PC-9 (cell line): ENCODE results near the gene TOGARAM2. TPM values are rescaled to one million over a fixed set of nuclear protein-coding genes. Genes with fewer than 3 reads are reported as not detected.

Experiments
- BruUV-seq: library from RNA; stranded (reverse); fragments of 400-500 nt; replicated peaks from 2 replicates; lab custom pipeline; 2021; lab: Mats Ljungman, UMichigan
- CTCF ChIA-PET: fragments of 300-600 bp; sonication (Branson Sonifier 250); formaldehyde crosslinking; loops from one replicate; lab custom pipeline; 2022; ENCODE audit warnings: antibody characterized with exemption; lab: Charles Lee
- POLR2A ChIA-PET: fragments of 300-600 bp; sonication (Branson Sonifier 250); formaldehyde crosslinking; loops from one replicate; lab custom pipeline; 2022; ENCODE audit warnings: antibody characterized with exemption; ENCODE audit not compliant: unreplicated experiment; lab: Charles Lee
- DNase-seq, 2 experiments: peaks; one replicate each; pipeline versions ENCODE4 v3.0.0 to v3.0.0-alpha.2; 2015 to 2022; ENCODE audit warnings: mixed read lengths in 1 of 2
- H2AFZ ChIP-seq: fragments of 200-600 bp; sonication (generic); 2 replicates; pipeline ENCODE4 v1.8.1; 2017; ENCODE audit warnings: antibody characterized with exemption
- H3F3A ChIP-seq: fragments of 200-600 bp; sonication (generic); 2 replicates; pipeline ENCODE4 v1.8.1; 2017; ENCODE audit warnings: antibody characterized with exemption, mild to moderate bottlenecking, low read depth; ENCODE audit not compliant: insufficient read depth
- H3K27ac ChIP-seq: fragments of 200-600 bp; sonication (generic); 2 replicates; pipeline ENCODE4 v1.6.1; 2016; ENCODE audit warnings: mixed run types
- H3K27me3 ChIP-seq: fragments of 200-600 bp; sonication (generic); 2 replicates; pipeline ENCODE4 v1.6.1; 2016; ENCODE audit warnings: low read depth, mixed run types; ENCODE audit not compliant: insufficient read depth
- H3K36me3 ChIP-seq: fragments of 200-600 bp; sonication (generic); 2 replicates; pipeline ENCODE4 v1.6.1; 2016; ENCODE audit warnings: low read depth, mixed run types
- H3K4me1 ChIP-seq: fragments of 200-600 bp; sonication (generic); replicated peaks from 2 replicates; pipeline ENCODE4 v1.6.1; 2016; ENCODE audit warnings: mixed run types; ENCODE audit not compliant: insufficient read depth
- H3K4me2 ChIP-seq: fragments of 200-600 bp; sonication (generic); 2 replicates; pipeline ENCODE4 v1.6.1; 2017; ENCODE audit warnings: mixed run types
- H3K4me3 ChIP-seq: fragments of 200-600 bp; sonication (generic); 2 replicates; pipeline ENCODE4 v1.6.1; 2016; ENCODE audit warnings: mixed run types
- H3K79me2 ChIP-seq: fragments of 200-600 bp; sonication (generic); 2 replicates; pipeline ENCODE4 v1.6.1; 2017; ENCODE audit warnings: low read depth, mixed run types
- H3K9me2 ChIP-seq: fragments of 200-600 bp; sonication (generic); 2 replicates; pipeline ENCODE4 v1.8.1; 2017; ENCODE audit warnings: mild to moderate bottlenecking; ENCODE audit not compliant: insufficient read depth
- H3K9me3 ChIP-seq: fragments of 200-600 bp; sonication (generic); 2 replicates; pipeline ENCODE4 v1.8.1; 2016; ENCODE audit warnings: low read depth; ENCODE audit not compliant: insufficient read depth
- H4K20me1 ChIP-seq: fragments of 200-600 bp; sonication (generic); 2 replicates; pipeline ENCODE4 v1.8.1; 2017; ENCODE audit not compliant: insufficient read depth
- EZH2 ChIP-seq: fragments of 200-600 bp; sonication (generic); IDR thresholded peaks from 2 replicates; pipeline ENCODE4 v1.8.0; 2017; ENCODE audit warnings: antibody characterized with exemption, low read depth
- intact Hi-C: fragments of 100-400 bp; cut with micrococcal nuclease; formaldehyde crosslinking; loops from one replicate; pipeline ENCODE4 v1.10.0; 2022; ENCODE audit not compliant: unreplicated experiment
- total RNA-seq: library from RNA; stranded (reverse); gene quantifications from 2 replicates; pipeline ENCODE4 v1.2.3, GENCODE V29; 2021
- TF ChIP-seq, protein P1 (sequence below): fragments of 200-600 bp; sonication (generic); conservative IDR thresholded peaks from 2 replicates; pipeline ENCODE4 v1.6.1; 2017; ENCODE audit warnings: mixed run types, antibody characterized with exemption, mild to moderate bottlenecking, moderate library complexity

Gene TOGARAM2
- total RNA-seq, 1 experiment from 2014 or later: 0.44 TPM

DNA sequence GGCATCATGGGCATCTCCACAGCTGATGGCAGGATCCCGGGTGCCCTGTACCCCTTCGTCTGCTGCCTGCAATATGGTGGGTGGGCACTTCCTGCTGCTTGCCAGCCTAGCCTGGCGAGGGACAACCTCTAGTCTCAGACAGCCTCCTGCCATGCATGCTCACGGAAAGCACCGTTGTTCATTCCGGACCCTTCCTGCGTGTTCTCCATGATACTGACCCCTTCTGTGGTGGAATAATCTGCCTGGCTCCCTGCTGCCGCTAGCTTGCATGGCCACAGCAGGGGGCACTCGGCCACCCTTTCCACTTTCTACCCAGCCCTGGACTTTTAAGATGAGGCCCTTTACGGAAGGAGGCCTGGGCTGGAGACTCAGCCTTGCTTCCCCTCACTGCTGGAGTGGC lies 81.3 kb downstream of the TOGARAM2 start:
- H4K20me1 ChIP-seq: no peaks in the 10 kb centered on the region
- intact Hi-C loops: no loop called here
- H2AFZ ChIP-seq: no peak overlapping the region
- H3K9me2 ChIP-seq: no peaks in the 10 kb centered on the region
- 0 out of 2 replicates have a peak, but pooled peaks cover 4% of the 10 kb centered on the region for H3K9me3 ChIP-seq
- H3F3A ChIP-seq: no peaks in the 10 kb centered on the region
- no peak for TF ChIP-seq EZH2
- TF ChIP-seq, protein P1, sequence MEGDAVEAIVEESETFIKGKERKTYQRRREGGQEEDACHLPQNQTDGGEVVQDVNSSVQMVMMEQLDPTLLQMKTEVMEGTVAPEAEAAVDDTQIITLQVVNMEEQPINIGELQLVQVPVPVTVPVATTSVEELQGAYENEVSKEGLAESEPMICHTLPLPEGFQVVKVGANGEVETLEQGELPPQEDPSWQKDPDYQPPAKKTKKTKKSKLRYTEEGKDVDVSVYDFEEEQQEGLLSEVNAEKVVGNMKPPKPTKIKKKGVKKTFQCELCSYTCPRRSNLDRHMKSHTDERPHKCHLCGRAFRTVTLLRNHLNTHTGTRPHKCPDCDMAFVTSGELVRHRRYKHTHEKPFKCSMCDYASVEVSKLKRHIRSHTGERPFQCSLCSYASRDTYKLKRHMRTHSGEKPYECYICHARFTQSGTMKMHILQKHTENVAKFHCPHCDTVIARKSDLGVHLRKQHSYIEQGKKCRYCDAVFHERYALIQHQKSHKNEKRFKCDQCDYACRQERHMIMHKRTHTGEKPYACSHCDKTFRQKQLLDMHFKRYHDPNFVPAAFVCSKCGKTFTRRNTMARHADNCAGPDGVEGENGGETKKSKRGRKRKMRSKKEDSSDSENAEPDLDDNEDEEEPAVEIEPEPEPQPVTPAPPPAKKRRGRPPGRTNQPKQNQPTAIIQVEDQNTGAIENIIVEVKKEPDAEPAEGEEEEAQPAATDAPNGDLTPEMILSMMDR: no peak
- H3K36me3 ChIP-seq: no peaks in the 10 kb centered on the region
- no peak overlapping the region for H3K4me2 ChIP-seq
- no peak overlapping the region for H3K27ac ChIP-seq
- H3K27me3 ChIP-seq: no peaks in the 10 kb centered on the region
- ChIA-PET POLR2A (no interaction called here), CTCF (no interaction called here)
- no TSS peak for BruUV-seq
- H3K4me1 ChIP-seq: no peaks in the 10 kb centered on the region
- no peak overlapping the region for H3K4me3 ChIP-seq
- no peaks in the 10 kb centered on the region for H3K79me2 ChIP-seq
- DNase-seq: no peak

DNA sequence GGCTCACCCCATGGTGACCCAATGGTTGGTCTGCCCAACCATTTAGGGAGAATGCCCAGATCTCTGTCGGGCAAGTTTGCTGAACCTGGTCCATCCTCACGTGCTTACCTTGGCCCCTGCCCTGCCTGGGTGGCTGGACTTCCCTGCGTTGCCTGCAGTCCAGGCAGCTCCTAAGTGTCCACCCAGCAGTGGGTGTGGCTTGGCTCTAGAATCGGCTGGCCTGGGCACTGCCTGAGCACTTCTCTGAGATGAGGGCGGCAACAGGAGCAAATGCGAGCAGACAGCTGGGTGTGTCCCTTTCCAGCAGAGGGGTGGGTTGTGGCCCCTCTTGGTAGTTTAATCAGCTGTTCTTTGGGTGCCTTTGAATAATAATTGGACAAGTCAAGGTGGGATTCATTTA lies 82.0 kb downstream of the TOGARAM2 start:
- intact Hi-C loops: no loop called here
- DNase-seq: no peak

DNA sequence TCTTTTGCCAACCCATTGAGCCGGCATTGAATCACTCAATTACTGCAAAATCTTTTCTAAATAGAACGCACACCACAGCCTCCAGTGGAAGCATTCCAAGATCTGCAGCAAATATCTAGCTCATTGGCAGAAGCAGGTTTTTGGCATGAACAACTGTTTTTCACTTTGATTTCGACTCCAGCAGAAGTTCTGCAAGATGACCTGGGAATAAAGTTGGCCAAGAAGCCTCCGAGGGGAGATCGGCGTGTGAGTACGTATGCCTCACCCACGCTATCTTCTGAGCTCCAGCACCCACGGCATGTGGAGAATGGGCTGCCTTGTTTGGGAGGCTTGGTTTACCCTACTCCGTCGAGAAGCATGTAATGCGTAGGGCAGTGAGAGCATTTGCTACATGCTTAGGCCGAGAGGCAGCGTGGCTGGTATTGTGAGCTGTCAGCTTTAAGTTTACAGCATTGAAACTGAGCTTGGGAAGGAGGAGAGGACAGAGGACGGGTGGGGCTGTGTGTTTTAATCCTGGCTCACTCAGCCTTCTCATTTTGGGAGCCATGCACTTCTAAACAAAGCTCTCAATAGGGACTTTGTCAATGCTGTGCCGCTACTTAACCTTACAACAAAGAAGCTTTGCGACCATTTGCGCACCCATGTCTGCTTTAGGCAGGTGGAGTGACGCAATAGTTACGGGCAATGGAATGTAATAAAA lies 82.7 kb downstream of the TOGARAM2 start:
- Histone ChIP-seq H3K27ac (no peak overlapping the region), H3K79me2 (no peaks in the 10 kb centered on the region), H3K4me3 (no peak overlapping the region), H2AFZ (no peak overlapping the region), H3K36me3 (no peaks in the 10 kb centered on the region), H3K9me3 (0 out of 2 replicates have a peak, but pooled peaks cover 4% of the 10 kb centered on the region), H3K4me1 (no peaks in the 10 kb centered on the region), H3K27me3 (no peaks in the 10 kb centered on the region), H3K9me2 (no peaks in the 10 kb centered on the region), H4K20me1 (no peaks in the 10 kb centered on the region), H3F3A (no peaks in the 10 kb centered on the region), H3K4me2 (no peak overlapping the region)
- BruUV-seq: no TSS peak
- POLR2A ChIA-PET: interaction anchor here (0.7 kb wide), 1 partner anchor 1436 kb away, joined by 3 read pairs; no protein-coding TSS in a partner anchor
- TF ChIP-seq, protein P1: no peak
- TF ChIP-seq EZH2: no peak
- intact Hi-C loops: no loop called here
- CTCF ChIA-PET: no interaction called here
- no peak for DNase-seq

More for the DNA sequence above, 82.0 kb downstream of the TOGARAM2 start:
- H3K27me3 ChIP-seq: no peaks in the 10 kb centered on the region
- H3K4me3 ChIP-seq: no peak overlapping the region
- no peaks in the 10 kb centered on the region for H3K79me2 ChIP-seq
- no TSS peak for BruUV-seq
- POLR2A ChIA-PET: no interaction called here
- H3F3A ChIP-seq: no peaks in the 10 kb centered on the region
- no peak overlapping the region for H3K4me2 ChIP-seq
- H3K4me1 ChIP-seq: no peaks in the 10 kb centered on the region
- H3K9me2 ChIP-seq: no peaks in the 10 kb centered on the region
- H3K9me3 ChIP-seq: 0 out of 2 replicates have a peak, but pooled peaks cover 4% of the 10 kb centered on the region
- TF ChIP-seq, protein P1: no peak
- TF ChIP-seq EZH2: no peak
- CTCF ChIA-PET: no interaction called here
- H2AFZ ChIP-seq: no peak overlapping the region
- H3K36me3 ChIP-seq: no peaks in the 10 kb centered on the region
- H3K27ac ChIP-seq: no peak overlapping the region
- H4K20me1 ChIP-seq: no peaks in the 10 kb centered on the region
